ENCODE data around the gene MAST4.

Gene MAST4

GRCh38 chr5:66585291-66585690, 10.9 kb upstream of the MAST4 start:
- H3K9me3 ChIP-seq (ENCODE audit: control insufficient read depth, insufficient read depth, low read depth, low read length) = no peaks in the 10 kb centered on the region
- no peak overlapping the region for H3K4me3 ChIP-seq (ENCODE audit: low read depth, low read length)
- TF ChIP-seq HOXD13 (CRISPR knock-in tag; IDR thresholded peaks at IDR 0.05; ENCODE audit: borderline replicate concordance) = no peak
- no peak for TF ChIP-seq ZNF48 (tag by site-specific recombination; IDR thresholded peaks at IDR 0.05)
- no peak for TF ChIP-seq ZFHX2 (tag by site-specific recombination; conservative IDR thresholded peaks at IDR 0.05)
- no peak for TF ChIP-seq ZNF660 (tag by site-specific recombination; IDR thresholded peaks at IDR 0.05)
- TF ChIP-seq ZNF629 (tag by site-specific recombination; IDR thresholded peaks at IDR 0.05) = no peak
- TF ChIP-seq ZBTB6 (tag by site-specific recombination; IDR thresholded peaks at IDR 0.05) = no peak
- TF ChIP-seq ZNF2 (tag by site-specific recombination; IDR thresholded peaks at IDR 0.05) = no peak
- TF ChIP-seq SETDB1 (IDR thresholded peaks at IDR 0.05; ENCODE audit: insufficient read length, low read length) = no peak
- TF ChIP-seq ZNF24 (tag by site-specific recombination; IDR thresholded peaks at IDR 0.05) = no peak
- TF ChIP-seq ZEB2 (tag by site-specific recombination; IDR thresholded peaks at IDR 0.05) = no peak
- TF ChIP-seq ZNF148 (tag by site-specific recombination; IDR thresholded peaks at IDR 0.05; ENCODE audit: borderline replicate concordance) = no peak
- no peak for TF ChIP-seq GLI2 (tag by site-specific recombination; IDR thresholded peaks at IDR 0.05; ENCODE audit: borderline replicate concordance, low read depth)
- no peak for TF ChIP-seq GLIS1 (tag by site-specific recombination; IDR thresholded peaks at IDR 0.05)
- TF ChIP-seq ZFP41 (tag by site-specific recombination; IDR thresholded peaks at IDR 0.05; ENCODE audit: borderline replicate concordance) = no peak
- no peak for TF ChIP-seq ZNF677 (tag by site-specific recombination; IDR thresholded peaks at IDR 0.05)
- TF ChIP-seq ZNF645 (tag by site-specific recombination; IDR thresholded peaks at IDR 0.05) = no peak
- TF ChIP-seq ZNF133 (tag by site-specific recombination; IDR thresholded peaks at IDR 0.05) = no peak
- no peak for TF ChIP-seq GLI4 (tag by site-specific recombination; IDR thresholded peaks at IDR 0.05)
- no peak for TF ChIP-seq ZNF416 (tag by site-specific recombination; IDR thresholded peaks at IDR 0.05)
- H3K27ac ChIP-seq (ENCODE audit: extremely low read depth, low read depth, low read length) = no peak overlapping the region
- CTCF ChIA-PET = no interaction called here
- H3K4me1 ChIP-seq (ENCODE audit: control insufficient read depth, insufficient read depth, low read length) = peaks cover 3% of the 10 kb centered on the region; the same call in 1 of the 2 replicates
- no peaks in the 10 kb centered on the region for H3K36me3 ChIP-seq (ENCODE audit: control insufficient read depth in 2 of 2, insufficient read depth in 1 of 2, low read length in 2 of 2)
- POLR2A ChIA-PET = no interaction called here

GRCh38 chr5:66587771-66588170, 8.4 kb upstream of the MAST4 start:
- TF ChIP-seq OVOL3 (tag by site-specific recombination; IDR thresholded peaks at IDR 0.05) (no peak), ZNF623 (tag by site-specific recombination; IDR thresholded peaks at IDR 0.05) (no peak), GLI4 (tag by site-specific recombination; IDR thresholded peaks at IDR 0.05) (no peak), ZNF837 (tag by site-specific recombination; IDR thresholded peaks at IDR 0.05) (no peak), ZNF140 (tag by site-specific recombination; IDR thresholded peaks at IDR 0.05) (no peak), ZNF175 (tag by site-specific recombination; IDR thresholded peaks at IDR 0.05) (no peak), ZSCAN23 (tag by site-specific recombination; IDR thresholded peaks at IDR 0.05) (no peak), ZBTB17 (tag by site-specific recombination; IDR thresholded peaks at IDR 0.05) (no peak), PRDM10 (tag by site-specific recombination; IDR thresholded peaks at IDR 0.05) (no peak), ZNF645 (tag by site-specific recombination; IDR thresholded peaks at IDR 0.05) (no peak), ZNF211 (tag by site-specific recombination; IDR thresholded peaks at IDR 0.05; ENCODE audit: low read depth) (no peak)
- CTCF ChIA-PET = no interaction called here

More at GRCh38 chr5:66587771-66588170, 8.4 kb upstream of the MAST4 start:
- no peak overlapping the region for H3K4me3 ChIP-seq (ENCODE audit: low read depth, low read length)
- POLR2A ChIA-PET = no interaction called here
- H3K36me3 ChIP-seq (ENCODE audit: control insufficient read depth in 2 of 2, insufficient read depth in 1 of 2, low read length in 2 of 2) = no peaks in the 10 kb centered on the region
- no peaks in the 10 kb centered on the region for H3K4me1 ChIP-seq (ENCODE audit: control insufficient read depth, insufficient read depth, low read length)
- H3K9me3 ChIP-seq (ENCODE audit: control insufficient read depth, insufficient read depth, low read depth, low read length) = no peaks in the 10 kb centered on the region
- no peak overlapping the region for H3K27ac ChIP-seq (ENCODE audit: extremely low read depth, low read depth, low read length)
